HL-60 (cell line): ENCODE results near the gene FREM1.

Experiments
- POLR2AphosphoS5 ChIP-seq: IDR thresholded peaks from 2 replicates; pipeline ENCODE4 v1.6.1; 2012; ENCODE audit warnings: low read depth
- TF ChIP-seq, protein P1 (sequence below): IDR thresholded peaks from one replicate; pipeline ENCODE4 v1.5.1; 2011; ENCODE audit warnings: low read length, control low read depth, inconsistent platforms; ENCODE audit not compliant: insufficient read depth
- TF ChIP-seq, protein P2 (sequence below): IDR thresholded peaks from 2 replicates; pipeline ENCODE4 v1.6.1; 2012; ENCODE audit warnings: low read depth; ENCODE audit not compliant: insufficient replicate concordance

DNA sequence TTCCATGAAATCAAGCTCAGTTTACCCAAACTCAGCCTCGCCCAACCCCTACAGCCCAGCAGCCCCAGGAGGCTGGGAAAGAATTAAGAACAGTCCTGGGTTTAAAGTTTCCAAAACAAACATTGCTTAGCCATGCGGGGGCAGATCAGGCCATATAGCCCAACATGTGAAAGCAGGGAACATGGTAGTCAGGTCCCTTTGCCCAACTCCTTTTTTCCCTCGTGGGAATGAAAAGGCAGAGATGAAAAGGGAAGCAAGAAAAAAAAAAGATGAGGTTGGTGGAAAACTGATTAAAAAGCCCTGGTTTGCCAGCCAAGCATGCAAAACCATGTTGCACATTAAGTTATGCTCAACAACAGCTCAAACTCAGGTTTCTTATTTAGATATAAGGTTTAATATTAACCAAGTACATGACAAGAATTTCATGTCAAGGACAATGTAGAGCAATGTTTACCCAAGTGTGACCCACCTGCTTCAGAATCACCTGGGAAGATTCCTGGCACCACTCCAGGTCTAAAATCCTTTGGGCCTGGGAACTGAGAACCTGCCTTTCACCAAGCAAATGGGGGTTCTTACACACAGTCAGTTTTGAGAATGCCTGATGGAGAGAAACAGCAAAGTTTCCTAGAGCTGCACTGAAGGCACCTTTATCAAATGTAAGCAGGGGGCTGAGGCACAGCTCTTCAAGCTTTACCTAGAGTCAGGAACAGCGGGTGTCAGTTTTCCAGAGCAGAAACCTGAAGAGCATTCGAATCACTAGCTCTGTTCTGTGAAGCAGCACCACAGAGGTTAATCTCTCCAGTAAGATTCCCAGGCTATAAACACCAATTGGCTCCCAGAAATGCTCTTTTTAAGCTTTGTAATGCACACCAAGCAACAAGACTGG, 1.7 kb downstream of the FREM1 start:
- TF ChIP-seq, protein P1, sequence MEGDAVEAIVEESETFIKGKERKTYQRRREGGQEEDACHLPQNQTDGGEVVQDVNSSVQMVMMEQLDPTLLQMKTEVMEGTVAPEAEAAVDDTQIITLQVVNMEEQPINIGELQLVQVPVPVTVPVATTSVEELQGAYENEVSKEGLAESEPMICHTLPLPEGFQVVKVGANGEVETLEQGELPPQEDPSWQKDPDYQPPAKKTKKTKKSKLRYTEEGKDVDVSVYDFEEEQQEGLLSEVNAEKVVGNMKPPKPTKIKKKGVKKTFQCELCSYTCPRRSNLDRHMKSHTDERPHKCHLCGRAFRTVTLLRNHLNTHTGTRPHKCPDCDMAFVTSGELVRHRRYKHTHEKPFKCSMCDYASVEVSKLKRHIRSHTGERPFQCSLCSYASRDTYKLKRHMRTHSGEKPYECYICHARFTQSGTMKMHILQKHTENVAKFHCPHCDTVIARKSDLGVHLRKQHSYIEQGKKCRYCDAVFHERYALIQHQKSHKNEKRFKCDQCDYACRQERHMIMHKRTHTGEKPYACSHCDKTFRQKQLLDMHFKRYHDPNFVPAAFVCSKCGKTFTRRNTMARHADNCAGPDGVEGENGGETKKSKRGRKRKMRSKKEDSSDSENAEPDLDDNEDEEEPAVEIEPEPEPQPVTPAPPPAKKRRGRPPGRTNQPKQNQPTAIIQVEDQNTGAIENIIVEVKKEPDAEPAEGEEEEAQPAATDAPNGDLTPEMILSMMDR = no peak
- no peak for TF ChIP-seq POLR2AphosphoS5
- TF ChIP-seq, protein P2, sequence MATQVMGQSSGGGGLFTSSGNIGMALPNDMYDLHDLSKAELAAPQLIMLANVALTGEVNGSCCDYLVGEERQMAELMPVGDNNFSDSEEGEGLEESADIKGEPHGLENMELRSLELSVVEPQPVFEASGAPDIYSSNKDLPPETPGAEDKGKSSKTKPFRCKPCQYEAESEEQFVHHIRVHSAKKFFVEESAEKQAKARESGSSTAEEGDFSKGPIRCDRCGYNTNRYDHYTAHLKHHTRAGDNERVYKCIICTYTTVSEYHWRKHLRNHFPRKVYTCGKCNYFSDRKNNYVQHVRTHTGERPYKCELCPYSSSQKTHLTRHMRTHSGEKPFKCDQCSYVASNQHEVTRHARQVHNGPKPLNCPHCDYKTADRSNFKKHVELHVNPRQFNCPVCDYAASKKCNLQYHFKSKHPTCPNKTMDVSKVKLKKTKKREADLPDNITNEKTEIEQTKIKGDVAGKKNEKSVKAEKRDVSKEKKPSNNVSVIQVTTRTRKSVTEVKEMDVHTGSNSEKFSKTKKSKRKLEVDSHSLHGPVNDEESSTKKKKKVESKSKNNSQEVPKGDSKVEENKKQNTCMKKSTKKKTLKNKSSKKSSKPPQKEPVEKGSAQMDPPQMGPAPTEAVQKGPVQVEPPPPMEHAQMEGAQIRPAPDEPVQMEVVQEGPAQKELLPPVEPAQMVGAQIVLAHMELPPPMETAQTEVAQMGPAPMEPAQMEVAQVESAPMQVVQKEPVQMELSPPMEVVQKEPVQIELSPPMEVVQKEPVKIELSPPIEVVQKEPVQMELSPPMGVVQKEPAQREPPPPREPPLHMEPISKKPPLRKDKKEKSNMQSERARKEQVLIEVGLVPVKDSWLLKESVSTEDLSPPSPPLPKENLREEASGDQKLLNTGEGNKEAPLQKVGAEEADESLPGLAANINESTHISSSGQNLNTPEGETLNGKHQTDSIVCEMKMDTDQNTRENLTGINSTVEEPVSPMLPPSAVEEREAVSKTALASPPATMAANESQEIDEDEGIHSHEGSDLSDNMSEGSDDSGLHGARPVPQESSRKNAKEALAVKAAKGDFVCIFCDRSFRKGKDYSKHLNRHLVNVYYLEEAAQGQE = no peak
